Progenitor cell of endocrine pancreas (in vitro differentiated cells): ENCODE data around the gene RAB3C. TPM values are rescaled to one million over a fixed set of nuclear protein-coding genes. Genes with fewer than 3 reads are reported as not detected.

Experiments
- DNase-seq: peaks from one replicate; pipeline ENCODE4 v3.0.0; 2021; ENCODE audit warnings: low spot score; ENCODE audit not compliant: unreplicated experiment
- H3K27ac Mint-ChIP-seq: 2 replicates; pipeline ENCODE4 v1.8.0; 2021; ENCODE audit warnings: mild to moderate bottlenecking, moderate library complexity, mixed read lengths
- H3K27me3 Mint-ChIP-seq: 2 replicates; pipeline ENCODE4 v1.8.0; 2021; ENCODE audit warnings: mixed read lengths
- H3K36me3 Mint-ChIP-seq: 2 replicates; pipeline ENCODE4 v1.8.0; 2022; ENCODE audit warnings: mixed read lengths; ENCODE audit not compliant: insufficient read depth
- H3K4me1 Mint-ChIP-seq: 2 replicates; pipeline ENCODE4 v1.8.0; 2021; ENCODE audit warnings: low read depth, mixed read lengths
- H3K4me3 Mint-ChIP-seq: 2 replicates; pipeline ENCODE4 v1.8.0; 2021; ENCODE audit warnings: low read depth, mild to moderate bottlenecking, moderate library complexity, mixed read lengths
- H3K9me3 Mint-ChIP-seq: 2 replicates; pipeline ENCODE4 v1.8.0; 2021; ENCODE audit warnings: low read depth, mixed read lengths
- total RNA-seq: library from RNA; stranded (reverse); gene quantifications from 2 replicates; pipeline ENCODE4 v1.2.1, GENCODE V29; 2021
- TF ChIP-seq, protein P1 (sequence below): fragments of 200-600 bp; sonication (generic); IDR thresholded peaks from one replicate; pipeline ENCODE4 v1.5.0; 2021; ENCODE audit warnings: antibody characterized with exemption, mild to moderate bottlenecking; ENCODE audit not compliant: unreplicated experiment

Gene RAB3C
- total RNA-seq, 1 donor from 2014 or later = 25.2 TPM

- Mint-ChIP-seq H3K36me3 (peaks cover 2% of the 10 kb centered on the region), H3K4me3 (no peak overlapping the region), H3K27me3 (peaks cover 1% of the 10 kb centered on the region), H3K4me1 (peaks cover 2% of the 10 kb centered on the region), H3K9me3 (peaks cover 7% of the 10 kb centered on the region), H3K27ac (no peak overlapping the region)
- no peak for DNase-seq
- TF ChIP-seq, protein P1, sequence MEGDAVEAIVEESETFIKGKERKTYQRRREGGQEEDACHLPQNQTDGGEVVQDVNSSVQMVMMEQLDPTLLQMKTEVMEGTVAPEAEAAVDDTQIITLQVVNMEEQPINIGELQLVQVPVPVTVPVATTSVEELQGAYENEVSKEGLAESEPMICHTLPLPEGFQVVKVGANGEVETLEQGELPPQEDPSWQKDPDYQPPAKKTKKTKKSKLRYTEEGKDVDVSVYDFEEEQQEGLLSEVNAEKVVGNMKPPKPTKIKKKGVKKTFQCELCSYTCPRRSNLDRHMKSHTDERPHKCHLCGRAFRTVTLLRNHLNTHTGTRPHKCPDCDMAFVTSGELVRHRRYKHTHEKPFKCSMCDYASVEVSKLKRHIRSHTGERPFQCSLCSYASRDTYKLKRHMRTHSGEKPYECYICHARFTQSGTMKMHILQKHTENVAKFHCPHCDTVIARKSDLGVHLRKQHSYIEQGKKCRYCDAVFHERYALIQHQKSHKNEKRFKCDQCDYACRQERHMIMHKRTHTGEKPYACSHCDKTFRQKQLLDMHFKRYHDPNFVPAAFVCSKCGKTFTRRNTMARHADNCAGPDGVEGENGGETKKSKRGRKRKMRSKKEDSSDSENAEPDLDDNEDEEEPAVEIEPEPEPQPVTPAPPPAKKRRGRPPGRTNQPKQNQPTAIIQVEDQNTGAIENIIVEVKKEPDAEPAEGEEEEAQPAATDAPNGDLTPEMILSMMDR = no peak
These were observed 323.1 kb downstream of the RAB3C start for GRCh38 chr5:58905944-58906343.

Other genes with a start within 250 kb of the RAB3C start
- 53.4 and 66.9 TPM in 2 replicates for gene PLK2, start 123.0 kb upstream of the RAB3C start, total RNA-seq
- gene GAPT, start 91.6 kb upstream of the RAB3C start, total RNA-seq = not detected in 2 replicates